Gastrocnemius medialis (tissue), 4 donors: Measurements from ENCODE around the gene PCED1B. TPM values are rescaled to one million over a fixed set of nuclear protein-coding genes. Genes with fewer than 3 reads are reported as not detected.

Experiments
- ATAC-seq, 2 donors: fragments of 150-250 bp; one replicate each; pipeline ENCODE4 v1.9.1; 2016
- DNase-seq, 2 donors: peaks; one replicate each; pipeline ENCODE4 v3.0.0-alpha.2; 2019
- H3K27ac ChIP-seq, 4 donors: fragments of 200-600 bp; sonication (generic); 1 replicate in 1 of 4; 2 replicates in 3 of 4; pipeline ENCODE4 v1.5.1; 2016 to 2018; ENCODE audit warnings: mild to moderate bottlenecking in 2 of 4, moderate library complexity in 1 of 4
- H3K27me3 ChIP-seq, 3 donors: fragments of 200-600 bp; sonication (generic) in 2 of 3; 1 replicate in 1 of 3; 2 replicates in 2 of 3; pipeline versions ENCODE4 v1.5.1 to v1.6.0; 2016 to 2019; ENCODE audit warnings: mild to moderate bottlenecking in 1 of 3, moderate library complexity in 1 of 3
- H3K36me3 ChIP-seq, 2 donors: fragments of 200-600 bp; sonication (generic) in 1 of 2; one replicate each; pipeline ENCODE4 v1.5.1; 2017 to 2018
- H3K4me1 ChIP-seq, 2 donors: fragments of 200-600 bp; sonication (generic) in 1 of 2; one replicate each; pipeline ENCODE4 v1.5.1; 2016 to 2017; ENCODE audit warnings: mild to moderate bottlenecking in 2 of 2
- H3K4me3 ChIP-seq, 4 donors: fragments of 200-600 bp; sonication (generic) in 3 of 4; 1 replicate in 1 of 4; 2 replicates in 3 of 4; pipeline ENCODE4 v1.5.1; 2016 to 2019; ENCODE audit warnings: mild to moderate bottlenecking in 2 of 4
- H3K9me3 ChIP-seq, 3 donors: fragments of 200-600 bp; sonication (generic) in 2 of 3; 1 replicate in 1 of 3; 2 replicates in 2 of 3; pipeline ENCODE4 v1.5.1; 2016 to 2019
- CTCF ChIP-seq, 5 experiments: fragments of 450-650 bp in 3 of 5; fragments of 200-600 bp in 2 of 5; sonication (generic) in 2 of 5; IDR thresholded peaks in 4 of 5; conservative IDR thresholded peaks in 1 of 5; 1 replicate in 4 of 5; 2 replicates in 1 of 5; pipeline ENCODE4 v1.5.1; 2016 to 2019; ENCODE audit warnings: antibody characterized with exemption in 5 of 5, mild to moderate bottlenecking in 3 of 5, moderate library complexity in 3 of 5
- POLR2A ChIP-seq, 2 donors: fragments of 450-650 bp; IDR thresholded peaks; one replicate each; pipeline ENCODE4 v1.6.1; 2017; ENCODE audit warnings: antibody characterized with exemption in 2 of 2, mild to moderate bottlenecking in 2 of 2, moderate library complexity in 2 of 2
- in situ Hi-C, 4 donors: fragments of 200-750 bp; cut with MboI; loops; one replicate each; pipeline versions ENCODE4 v1.15.0 to v1.8.0; 2017; ENCODE audit warnings: low sequenced_read_pairs in 4 of 4
- intact Hi-C: fragments of 100-400 bp; cut with DNase I; formaldehyde crosslinking; loops from one replicate; pipeline ENCODE4 v1.15.1; 2023; ENCODE audit warnings: low total_unique reads
- total RNA-seq, 4 donors: library from RNA; depleted of rRNA; stranded (reverse); fragments of >200 nt; gene quantifications; one replicate each; pipeline versions ENCODE4 v1.1.0 to v1.2.3, GENCODE V29; 2016

The PCED1B gene
- total RNA-seq, 4 donors from 2014 or later = 0.36 to 0.55 (median 0.47) TPM; not detected in 1

GRCh38 chr12:47120736-47121135 lies 41.3 kb downstream of the PCED1B start:
- Histone ChIP-seq H3K4me1 (no peaks in the 10 kb centered on the region), H3K4me3 (no peak overlapping the region), H3K27ac (no peak overlapping the region), H3K9me3 (no peaks in the 10 kb centered on the region), H3K27me3 (no peaks in the 10 kb centered on the region), H3K36me3 (no peaks in the 10 kb centered on the region)
- intact Hi-C loops = no loop called here
- no peak for DNase-seq
- TF ChIP-seq CTCF (IDR thresholded peaks at IDR 0.05 in 4 of 5, conservative IDR thresholded peaks at IDR 0.05 in 1 of 5) (no peak), POLR2A (IDR thresholded peaks at IDR 0.05) (no peak)
- no peak for ATAC-seq
- in situ Hi-C loops = no loop called here

GRCh38 chr12:47121146-47121545 lies 41.7 kb downstream of the PCED1B start:
- Histone ChIP-seq H3K4me3 (no peak overlapping the region), H3K36me3 (no peaks in the 10 kb centered on the region), H3K4me1 (no peaks in the 10 kb centered on the region), H3K9me3 (no peaks in the 10 kb centered on the region), H3K27me3 (no peaks in the 10 kb centered on the region), H3K27ac (no peak overlapping the region)
- DNase-seq = no peak
- ATAC-seq = no peak
- in situ Hi-C loops (no loop called here), intact Hi-C loops (no loop called here)
- no peak for TF ChIP-seq POLR2A (IDR thresholded peaks at IDR 0.05)

GRCh38 chr12:47122602-47123001 lies 43.2 kb downstream of the PCED1B start:
- intact Hi-C loops (no loop called here), in situ Hi-C loops (no loop called here)
- Histone ChIP-seq H3K4me1 (no peaks in the 10 kb centered on the region), H3K9me3 (no peaks in the 10 kb centered on the region), H3K27ac (no peak overlapping the region), H3K4me3 (no peak overlapping the region), H3K27me3 (no peaks in the 10 kb centered on the region), H3K36me3 (no peaks in the 10 kb centered on the region)
- no peak for DNase-seq
- ATAC-seq = no peak
- TF ChIP-seq POLR2A (IDR thresholded peaks at IDR 0.05) (no peak), CTCF (IDR thresholded peaks at IDR 0.05 in 4 of 5, conservative IDR thresholded peaks at IDR 0.05 in 1 of 5) (no peak)

GRCh38 chr12:47123730-47124129 lies 44.3 kb downstream of the PCED1B start:
- Histone ChIP-seq H3K4me3 (no peak overlapping the region), H3K4me1 (no peaks in the 10 kb centered on the region), H3K27ac (no peak overlapping the region), H3K9me3 (no peaks in the 10 kb centered on the region), H3K36me3 (no peaks in the 10 kb centered on the region), H3K27me3 (no peaks in the 10 kb centered on the region)
- ATAC-seq = no peak
- intact Hi-C loops = no loop called here
- no peak for DNase-seq
- no peak for TF ChIP-seq POLR2A (IDR thresholded peaks at IDR 0.05)
- TF ChIP-seq CTCF (IDR thresholded peaks at IDR 0.05 in 4 of 5, conservative IDR thresholded peaks at IDR 0.05 in 1 of 5) = no peak
- in situ Hi-C loops = no loop called here

GRCh38 chr12:47124451-47124850 lies 45.0 kb downstream of the PCED1B start:
- Histone ChIP-seq H3K27me3 (no peaks in the 10 kb centered on the region), H3K4me3 (no peak overlapping the region), H3K27ac (no peak overlapping the region), H3K36me3 (no peaks in the 10 kb centered on the region), H3K9me3 (no peaks in the 10 kb centered on the region), H3K4me1 (no peaks in the 10 kb centered on the region)
- intact Hi-C loops = no loop called here
- TF ChIP-seq POLR2A (IDR thresholded peaks at IDR 0.05) = no peak
- TF ChIP-seq CTCF (IDR thresholded peaks at IDR 0.05 in 4 of 5, conservative IDR thresholded peaks at IDR 0.05 in 1 of 5) = no peak
- in situ Hi-C loops = no loop called here
- no peak for ATAC-seq
- DNase-seq = no peak
